Thoracic aorta (tissue), 2 donors: ENCODE results near the gene NKTR. TPM values are rescaled to one million over a fixed set of nuclear protein-coding genes. Genes with fewer than 3 reads are reported as not detected.

ENCODE experiments used
- ATAC-seq: fragments of 150-250 bp; one replicate; pipeline ENCODE4 v1.8.0; 2017; ENCODE audit warnings: low read depth; ENCODE audit not compliant: insufficient number of reproducible peaks, low FRiP score
- DNase-seq: peaks from one replicate; pipeline ENCODE4 v3.0.0-alpha.2; 2020; ENCODE audit warnings: low spot score
- H3K27ac ChIP-seq, 2 donors: fragments of 200-600 bp; sonication (generic); 1 replicate in 1 of 2; 2 replicates in 1 of 2; pipeline ENCODE4 v1.5.1; 2016; ENCODE audit warnings: mild to moderate bottlenecking in 2 of 2, moderate library complexity in 2 of 2
- H3K27me3 ChIP-seq: fragments of 200-600 bp; sonication (generic); replicated peaks from 2 replicates; pipeline ENCODE4 v1.6.0; 2016; ENCODE audit warnings: mild to moderate bottlenecking; ENCODE audit not compliant: insufficient read depth
- H3K36me3 ChIP-seq: fragments of 200-600 bp; sonication (generic); one replicate; pipeline ENCODE4 v1.5.1; 2016
- H3K4me1 ChIP-seq, 2 donors: fragments of 200-600 bp; sonication (generic); 1 replicate in 1 of 2; 2 replicates in 1 of 2; pipeline versions ENCODE4 v1.5.1 to v1.6.0; 2016; ENCODE audit warnings: low read depth in 2 of 2, mild to moderate bottlenecking in 1 of 2; ENCODE audit not compliant: control insufficient read depth in 1 of 2
- H3K4me3 ChIP-seq: fragments of 200-600 bp; sonication (generic); 2 replicates; pipeline ENCODE4 v1.5.1; 2016; ENCODE audit warnings: mild to moderate bottlenecking
- H3K9me3 ChIP-seq: fragments of 200-600 bp; sonication (generic); 2 replicates; pipeline ENCODE4 v1.5.1; 2016
- CTCF ChIP-seq: fragments of 200-600 bp; sonication (generic); IDR thresholded peaks from one replicate; pipeline ENCODE4 v1.5.1; 2019; ENCODE audit warnings: antibody characterized with exemption
- total RNA-seq, 2 donors: library from RNA; depleted of rRNA; stranded (reverse); fragments of >200 nt; gene quantifications; one replicate each; pipeline versions ENCODE4 v1.1.0 to v1.2.3, GENCODE V29; 2016

NKTR gene
- total RNA-seq, 2 donors from 2014 or later, result 159 to 210 TPM

- H3K4me3 ChIP-seq, result no peak overlapping the region
- H3K27me3 ChIP-seq, result no peaks in the 10 kb centered on the region
- ATAC-seq, result no peak
- H3K9me3 ChIP-seq, result no peaks in the 10 kb centered on the region
- H3K27ac ChIP-seq, result peak overlapping the region in 1 of 2 donors; percentile 3
- H3K36me3 ChIP-seq, result peaks cover 8% of the 10 kb centered on the region
- peaks cover 13 to 47% of the 10 kb centered on the region in 2 donors for H3K4me1 ChIP-seq
- no peak for DNase-seq
- TF ChIP-seq CTCF, result no peak
Measured at GRCh38 chr3:42610976-42611375, 10.5 kb downstream of the NKTR start.

DNA sequence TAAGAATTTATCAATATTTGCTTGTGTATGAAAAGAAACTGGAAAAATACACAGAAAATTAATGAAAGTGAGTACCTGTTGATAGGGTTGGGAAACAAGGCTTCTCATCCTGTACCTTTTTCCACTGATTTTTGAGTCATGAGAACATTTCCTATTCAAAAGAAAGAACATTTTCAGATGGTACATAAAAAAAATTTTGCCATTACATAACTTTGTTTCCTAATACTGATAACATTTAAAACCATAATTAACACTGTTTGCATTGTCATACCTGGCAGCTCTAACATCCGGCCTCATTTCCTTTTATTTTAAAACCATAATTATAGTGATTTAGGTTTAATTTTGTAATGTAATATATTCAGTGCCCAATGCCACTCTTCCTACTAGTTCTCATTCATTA is 11.7 kb downstream of the NKTR start:
- ATAC-seq (no peak), DNase-seq (no peak)
- Histone ChIP-seq H3K4me1 (peaks cover 10 to 44% of the 10 kb centered on the region in 2 donors), H3K36me3 (peaks cover 6% of the 10 kb centered on the region), H3K27me3 (no peaks in the 10 kb centered on the region), H3K4me3 (no peak overlapping the region), H3K9me3 (no peaks in the 10 kb centered on the region), H3K27ac (no peak overlapping the region)
- no peak for TF ChIP-seq CTCF

GRCh38 chr3:42612928-42613327 is 12.4 kb downstream of the NKTR start:
- Histone ChIP-seq H3K4me3 (no peak overlapping the region), H3K4me1 (peaks cover 10 to 43% of the 10 kb centered on the region in 2 donors), H3K36me3 (peaks cover 6% of the 10 kb centered on the region), H3K9me3 (no peaks in the 10 kb centered on the region), H3K27ac (no peak overlapping the region), H3K27me3 (no peaks in the 10 kb centered on the region)
- TF ChIP-seq CTCF, result no peak
- ATAC-seq (no peak), DNase-seq (no peak)

DNA sequence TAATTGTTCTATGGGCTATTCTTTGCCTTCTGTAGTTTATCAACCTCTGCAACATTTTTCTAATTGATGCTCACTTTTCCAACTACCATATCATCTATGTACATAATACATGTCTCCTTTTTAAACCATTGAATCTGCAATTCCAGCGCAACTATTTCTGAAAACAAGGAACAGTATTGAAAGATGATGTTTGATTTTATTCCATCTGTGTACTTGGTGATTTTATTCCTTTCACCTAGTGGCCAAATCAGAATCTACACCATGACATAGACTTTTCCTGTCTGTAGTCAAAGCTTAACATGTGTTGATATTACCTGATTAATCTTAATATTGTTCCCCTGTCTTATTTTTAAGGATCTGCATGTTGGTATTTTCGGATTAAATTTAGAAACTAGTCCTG is 13.0 kb downstream of the NKTR start:
- H3K27me3 ChIP-seq, result no peaks in the 10 kb centered on the region
- no peak for DNase-seq
- H3K27ac ChIP-seq, result no peak overlapping the region
- H3K4me1 ChIP-seq, result peaks cover 8 to 38% of the 10 kb centered on the region in 2 donors
- peaks cover 2% of the 10 kb centered on the region for H3K36me3 ChIP-seq
- no peak for ATAC-seq
- peak; percentile 53 for TF ChIP-seq CTCF
- no peaks in the 10 kb centered on the region for H3K9me3 ChIP-seq
- H3K4me3 ChIP-seq, result no peak overlapping the region

DNA sequence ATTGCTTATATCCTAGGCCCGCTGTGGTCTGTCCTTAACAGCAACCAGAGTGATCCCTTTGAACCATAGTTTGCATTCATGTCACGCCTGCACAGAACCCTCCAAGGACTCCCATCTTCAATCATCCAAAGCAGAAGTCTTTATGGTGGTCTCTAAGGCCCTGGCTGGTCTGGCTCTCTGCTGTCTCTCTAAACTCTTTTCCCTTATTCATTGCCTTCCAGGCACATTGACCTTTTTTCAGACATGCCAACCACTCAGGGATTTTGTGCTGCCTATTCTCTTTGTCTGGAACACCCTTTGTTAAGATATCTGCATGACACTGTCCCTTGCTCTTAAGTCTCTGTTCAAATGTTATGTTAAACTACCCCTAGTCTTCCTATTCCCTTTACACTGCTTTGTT is 31.1 kb downstream of the NKTR start:
- no peak for TF ChIP-seq CTCF
- H3K4me1 ChIP-seq, result no peaks in the 10 kb centered on the region
- H3K27me3 ChIP-seq, result no peaks in the 10 kb centered on the region
- DNase-seq (no peak), ATAC-seq (no peak)
- H3K36me3 ChIP-seq, result peaks cover 31% of the 10 kb centered on the region
- H3K4me3 ChIP-seq, result no peak overlapping the region
- H3K9me3 ChIP-seq, result no peaks in the 10 kb centered on the region
- no peak overlapping the region for H3K27ac ChIP-seq
